Stimulated activated CD4-positive, alpha-beta T cell treated with anti-CD3 and anti-CD28 coated beads, Interleukin-12 subunit alpha, Interleukin-12 subunit beta, amount 100 ng/mL, for 4 hours (primary cell): ENCODE measurements around the gene HSPD1.

Experiments used
- DNase-seq: peaks from one replicate; pipeline ENCODE4 v3.0.0-alpha.2; 2020

Gene HSPD1

GRCh38 chr2:197499594-197500502 is at the start of gene HSPD1, which contains the start of gene HSPE1:
HSPD1 (minus strand) TSS chr2:197499840; CDS start chr2:197498848, 992 bp downstream.
HSPE1 (plus strand) TSS chr2:197500379; CDS start chr2:197500437, 58 bp downstream.
- peak; percentile 98 for DNase-seq

- no peak for DNase-seq
Measured at GRCh38 chr2:197548582-197548981, 48.9 kb upstream of the HSPD1 start.

- DNase-seq, result no peak
Measured at GRCh38 chr2:197547163-197547900, 47.7 kb upstream of the HSPD1 start.

GRCh38 chr2:197543206-197543605 is 43.6 kb upstream of the HSPD1 start:
- no peak for DNase-seq

GRCh38 chr2:197539734-197540133 is 40.1 kb upstream of the HSPD1 start:
- no peak for DNase-seq

- DNase-seq, result no peak
Measured at GRCh38 chr2:197538412-197538811, 38.8 kb upstream of the HSPD1 start.

- no peak for DNase-seq
Measured at GRCh38 chr2:197517150-197517549, 17.5 kb upstream of the HSPD1 start.

GRCh38 chr2:197516393-197516761 is 16.7 kb upstream of the HSPD1 start:
- no peak for DNase-seq

GRCh38 chr2:197515739-197516392 is 16.2 kb upstream of the HSPD1 start, which contains the start of gene MOB4:
MOB4 (plus strand) TSS chr2:197516066; CDS start chr2:197516087, 21 bp downstream.
- DNase-seq, result peak; percentile 92

GRCh38 chr2:197515315-197515738 is 15.7 kb upstream of the HSPD1 start:
- no peak for DNase-seq

GRCh38 chr2:197514754-197515153 is 15.1 kb upstream of the HSPD1 start:
- no peak for DNase-seq

- DNase-seq, result no peak
Measured at GRCh38 chr2:197513915-197514314, 14.3 kb upstream of the HSPD1 start.

GRCh38 chr2:197506658-197507057 is 7.0 kb upstream of the HSPD1 start:
- no peak for DNase-seq

GRCh38 chr2:197504512-197504911 is 4.9 kb upstream of the HSPD1 start:
- no peak for DNase-seq

GRCh38 chr2:197504000-197504399 is 4.4 kb upstream of the HSPD1 start:
- DNase-seq, result no peak

- no peak for DNase-seq
Measured at GRCh38 chr2:197502685-197503084, 3.0 kb upstream of the HSPD1 start.

- no peak for DNase-seq
Measured at GRCh38 chr2:197502201-197502600, 2.6 kb upstream of the HSPD1 start.

- no peak for DNase-seq
Measured at GRCh38 chr2:197500503-197501131, 977 bp upstream of the HSPD1 start.

GRCh38 chr2:197498937-197499593 is 575 bp downstream of the HSPD1 start:
- DNase-seq, result peak; percentile 53

GRCh38 chr2:197498235-197498936 is 1.3 kb downstream of the HSPD1 start:
- DNase-seq, result no peak

- DNase-seq, result no peak
Measured at GRCh38 chr2:197497326-197497725, 2.3 kb downstream of the HSPD1 start.

GRCh38 chr2:197496695-197497094 is 2.9 kb downstream of the HSPD1 start:
- DNase-seq, result no peak
